Right atrium auricular region (tissue), 2 donors: ENCODE data around the gene WNT1. TPM values are rescaled to one million over a fixed set of nuclear protein-coding genes. Genes with fewer than 3 reads are reported as not detected.

ENCODE experiments used
- DNase-seq: peaks from one replicate; pipeline ENCODE4 v3.0.0-alpha.2; 2019; ENCODE audit warnings: low spot score
- H3K27ac ChIP-seq, 2 donors: fragments of 200-600 bp; sonication (generic); 1 replicate in 1 of 2; 2 replicates in 1 of 2; pipeline ENCODE4 v1.5.1; 2016 to 2019
- H3K27me3 ChIP-seq, 2 donors: fragments of 200-600 bp; sonication (generic); one replicate each; pipeline versions ENCODE4 v1.5.1 to v1.6.0; 2017 to 2019
- H3K36me3 ChIP-seq: fragments of 200-600 bp; sonication (generic); one replicate; pipeline ENCODE4 v1.5.1; 2016
- H3K4me1 ChIP-seq, 2 donors: fragments of 200-600 bp; sonication (generic); one replicate each; pipeline versions ENCODE4 v1.5.1 to v1.6.0; 2017 to 2019
- H3K4me3 ChIP-seq, 2 donors: fragments of 200-600 bp; sonication (generic); 1 replicate in 1 of 2; 2 replicates in 1 of 2; pipeline ENCODE4 v1.5.1; 2017 to 2019; ENCODE audit warnings: mild to moderate bottlenecking in 1 of 2, moderate library complexity in 1 of 2
- H3K9me3 ChIP-seq, 2 donors: fragments of 200-600 bp; sonication (generic); one replicate each; pipeline ENCODE4 v1.5.1; 2019
- total RNA-seq, 2 donors: library from RNA; depleted of rRNA; stranded (reverse); fragments of >200 nt; gene quantifications; one replicate each; pipeline ENCODE4 v1.1.0, GENCODE V29; 2016
- TF ChIP-seq, protein P1 (sequence below), 2 donors: fragments of 200-600 bp; sonication (generic); IDR thresholded peaks; one replicate each; pipeline ENCODE4 v1.5.1; 2019; ENCODE audit warnings: antibody characterized with exemption in 2 of 2

WNT1 gene
- total RNA-seq, 2 donors from 2014 or later = not detected

GRCh38 chr12:49015196-49015595 is 37.1 kb downstream of the WNT1 start:
- no peaks in the 10 kb centered on the region for H3K9me3 ChIP-seq
- no peak overlapping the region for H3K27ac ChIP-seq
- H3K36me3 ChIP-seq = peaks cover 25% of the 10 kb centered on the region
- no peaks in the 10 kb centered on the region for H3K27me3 ChIP-seq
- TF ChIP-seq, protein P1, sequence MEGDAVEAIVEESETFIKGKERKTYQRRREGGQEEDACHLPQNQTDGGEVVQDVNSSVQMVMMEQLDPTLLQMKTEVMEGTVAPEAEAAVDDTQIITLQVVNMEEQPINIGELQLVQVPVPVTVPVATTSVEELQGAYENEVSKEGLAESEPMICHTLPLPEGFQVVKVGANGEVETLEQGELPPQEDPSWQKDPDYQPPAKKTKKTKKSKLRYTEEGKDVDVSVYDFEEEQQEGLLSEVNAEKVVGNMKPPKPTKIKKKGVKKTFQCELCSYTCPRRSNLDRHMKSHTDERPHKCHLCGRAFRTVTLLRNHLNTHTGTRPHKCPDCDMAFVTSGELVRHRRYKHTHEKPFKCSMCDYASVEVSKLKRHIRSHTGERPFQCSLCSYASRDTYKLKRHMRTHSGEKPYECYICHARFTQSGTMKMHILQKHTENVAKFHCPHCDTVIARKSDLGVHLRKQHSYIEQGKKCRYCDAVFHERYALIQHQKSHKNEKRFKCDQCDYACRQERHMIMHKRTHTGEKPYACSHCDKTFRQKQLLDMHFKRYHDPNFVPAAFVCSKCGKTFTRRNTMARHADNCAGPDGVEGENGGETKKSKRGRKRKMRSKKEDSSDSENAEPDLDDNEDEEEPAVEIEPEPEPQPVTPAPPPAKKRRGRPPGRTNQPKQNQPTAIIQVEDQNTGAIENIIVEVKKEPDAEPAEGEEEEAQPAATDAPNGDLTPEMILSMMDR (IDR thresholded peaks at IDR 0.05) = no peak
- peaks cover 0 to 61% of the 10 kb centered on the region in 2 donors for H3K4me1 ChIP-seq
- H3K4me3 ChIP-seq = no peak overlapping the region
- DNase-seq = no peak

GRCh38 chr12:49017891-49018260 is 39.8 kb downstream of the WNT1 start:
- Histone ChIP-seq H3K9me3 (no peaks in the 10 kb centered on the region), H3K4me3 (peak overlapping the region; percentile 80 to 81), H3K27me3 (no peaks in the 10 kb centered on the region), H3K36me3 (peaks cover 22% of the 10 kb centered on the region), H3K27ac (peak overlapping the region; percentile 93 to 97), H3K4me1 (peaks cover 0 to 61% of the 10 kb centered on the region in 2 donors)
- DNase-seq = no peak
- TF ChIP-seq, protein P1 (IDR thresholded peaks at IDR 0.05) = no peak

- Histone ChIP-seq H3K4me1 (peaks cover 0 to 56% of the 10 kb centered on the region in 2 donors), H3K27me3 (no peaks in the 10 kb centered on the region), H3K4me3 (peak within 1 kb of the TSS; percentile 80 to 81), H3K9me3 (no peaks in the 10 kb centered on the region), H3K36me3 (peaks cover 27% of the 10 kb centered on the region), H3K27ac (peak within 1 kb of the TSS; percentile 93 to 97)
- DNase-seq = peak; percentile 97
- TF ChIP-seq, protein P1 (IDR thresholded peaks at IDR 0.05) = peak; percentile 46 to 61
These were observed 40.4 kb downstream of the WNT1 start, which contains the start of gene PRKAG1 for GRCh38 chr12:49018261-49019119. Gene PRKAG1 (minus strand): TSS chr12:49018776. CDS start chr12:49018740, 36 bp downstream.

DNA sequence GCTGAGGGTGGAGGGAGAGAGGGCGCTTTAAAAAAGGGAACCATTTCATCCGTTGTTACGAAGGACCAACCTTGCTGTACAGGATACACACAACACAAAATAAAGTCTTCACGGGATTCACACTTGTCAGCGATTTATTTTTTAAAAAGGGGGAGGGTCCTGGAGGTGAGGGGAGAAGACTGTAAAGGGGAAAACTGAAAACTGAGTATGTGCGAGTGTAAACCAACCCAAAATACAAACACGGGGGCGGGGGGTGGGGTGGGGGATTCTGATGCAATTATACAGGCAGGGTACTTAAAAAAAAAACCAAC is 41.0 kb downstream of the WNT1 start:
- no peaks in the 10 kb centered on the region for H3K27me3 ChIP-seq
- TF ChIP-seq, protein P1 (IDR thresholded peaks at IDR 0.05) = no peak
- no peak for DNase-seq
- H3K4me3 ChIP-seq = peak overlapping the region; percentile 80 to 81
- peak overlapping the region; percentile 93 to 97 for H3K27ac ChIP-seq
- H3K9me3 ChIP-seq = no peaks in the 10 kb centered on the region
- peaks cover 0 to 52% of the 10 kb centered on the region in 2 donors for H3K4me1 ChIP-seq
- H3K36me3 ChIP-seq = peaks cover 33% of the 10 kb centered on the region

GRCh38 chr12:49019443-49020324 is 41.6 kb downstream of the WNT1 start:
- peak overlapping the region in 1 of 2 donors; percentile 81 for H3K4me3 ChIP-seq
- H3K27ac ChIP-seq = peak overlapping the region; percentile 93 to 97
- DNase-seq = no peak
- H3K9me3 ChIP-seq = no peaks in the 10 kb centered on the region
- TF ChIP-seq, protein P1 (IDR thresholded peaks at IDR 0.05) = peak in 1 of 2 donors; percentile 24
- no peaks in the 10 kb centered on the region for H3K27me3 ChIP-seq
- peaks cover 39% of the 10 kb centered on the region for H3K36me3 ChIP-seq
- peaks cover 0 to 47% of the 10 kb centered on the region in 2 donors for H3K4me1 ChIP-seq
